ENCODE measurements around the gene SEC16B.

DNA sequence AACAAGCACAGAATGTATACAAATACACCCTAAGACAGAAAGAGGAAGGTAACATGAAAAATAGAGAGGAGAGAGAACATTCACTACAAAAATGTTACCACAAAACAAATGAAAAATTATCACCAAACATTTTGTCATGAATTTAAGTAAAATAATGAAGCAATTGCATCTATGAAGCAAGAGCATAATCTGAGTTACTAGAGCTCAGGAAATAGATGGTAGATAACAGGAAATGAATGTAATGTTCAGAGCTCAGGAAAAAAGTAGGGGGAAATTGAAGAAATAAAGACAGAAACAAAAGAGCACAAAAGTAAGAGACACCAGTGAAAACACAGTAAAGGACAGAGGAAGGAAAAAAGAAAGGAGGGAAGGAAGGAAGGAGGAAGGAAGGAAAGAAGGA, 19.4 kb downstream of the SEC16B start:
- TF ChIP-seq, protein P1, sequence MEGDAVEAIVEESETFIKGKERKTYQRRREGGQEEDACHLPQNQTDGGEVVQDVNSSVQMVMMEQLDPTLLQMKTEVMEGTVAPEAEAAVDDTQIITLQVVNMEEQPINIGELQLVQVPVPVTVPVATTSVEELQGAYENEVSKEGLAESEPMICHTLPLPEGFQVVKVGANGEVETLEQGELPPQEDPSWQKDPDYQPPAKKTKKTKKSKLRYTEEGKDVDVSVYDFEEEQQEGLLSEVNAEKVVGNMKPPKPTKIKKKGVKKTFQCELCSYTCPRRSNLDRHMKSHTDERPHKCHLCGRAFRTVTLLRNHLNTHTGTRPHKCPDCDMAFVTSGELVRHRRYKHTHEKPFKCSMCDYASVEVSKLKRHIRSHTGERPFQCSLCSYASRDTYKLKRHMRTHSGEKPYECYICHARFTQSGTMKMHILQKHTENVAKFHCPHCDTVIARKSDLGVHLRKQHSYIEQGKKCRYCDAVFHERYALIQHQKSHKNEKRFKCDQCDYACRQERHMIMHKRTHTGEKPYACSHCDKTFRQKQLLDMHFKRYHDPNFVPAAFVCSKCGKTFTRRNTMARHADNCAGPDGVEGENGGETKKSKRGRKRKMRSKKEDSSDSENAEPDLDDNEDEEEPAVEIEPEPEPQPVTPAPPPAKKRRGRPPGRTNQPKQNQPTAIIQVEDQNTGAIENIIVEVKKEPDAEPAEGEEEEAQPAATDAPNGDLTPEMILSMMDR (conservative IDR thresholded peaks at IDR 0.05; ENCODE audit: low read length), result no peak
- TF ChIP-seq EZH2phosphoT487 (IDR thresholded peaks at IDR 0.05; ENCODE audit: borderline replicate concordance, low read depth, low read length), result no peak

Data from OCI-LY7 (cell line).